ENCODE measurements around the gene BLACAT1.

DNA sequence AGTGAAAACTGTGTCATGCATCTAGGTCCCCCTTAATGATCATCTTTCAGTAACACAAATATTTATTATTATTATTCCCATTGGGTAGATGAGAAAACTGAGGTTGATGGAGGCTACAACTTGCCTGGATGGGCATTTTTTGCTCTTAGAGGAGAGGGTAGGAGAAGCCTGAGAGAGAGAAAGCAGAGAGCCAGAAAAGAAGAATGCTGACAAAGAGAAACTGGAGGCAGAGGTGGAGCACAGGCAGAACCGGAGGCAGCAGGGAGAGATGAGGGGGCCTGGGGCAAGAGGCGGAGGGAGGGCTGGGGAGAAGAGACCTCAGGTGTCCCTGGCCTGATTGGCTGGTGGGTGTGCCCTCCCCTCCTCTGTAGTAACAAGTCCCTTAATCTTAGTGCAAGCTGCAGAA is 4.1 kb downstream of the BLACAT1 start:
- TF ChIP-seq TOX (CRISPR knock-in tag; IDR thresholded peaks at IDR 0.05; ENCODE audit: borderline replicate concordance) (no peak), ZFP30 (CRISPR knock-in tag; IDR thresholded peaks at IDR 0.05) (no peak), ZFP3 (CRISPR knock-in tag; IDR thresholded peaks at IDR 0.05) (no peak), GLIS3 (CRISPR knock-in tag; IDR thresholded peaks at IDR 0.05) (no peak)
- TF ChIP-seq, protein P1, sequence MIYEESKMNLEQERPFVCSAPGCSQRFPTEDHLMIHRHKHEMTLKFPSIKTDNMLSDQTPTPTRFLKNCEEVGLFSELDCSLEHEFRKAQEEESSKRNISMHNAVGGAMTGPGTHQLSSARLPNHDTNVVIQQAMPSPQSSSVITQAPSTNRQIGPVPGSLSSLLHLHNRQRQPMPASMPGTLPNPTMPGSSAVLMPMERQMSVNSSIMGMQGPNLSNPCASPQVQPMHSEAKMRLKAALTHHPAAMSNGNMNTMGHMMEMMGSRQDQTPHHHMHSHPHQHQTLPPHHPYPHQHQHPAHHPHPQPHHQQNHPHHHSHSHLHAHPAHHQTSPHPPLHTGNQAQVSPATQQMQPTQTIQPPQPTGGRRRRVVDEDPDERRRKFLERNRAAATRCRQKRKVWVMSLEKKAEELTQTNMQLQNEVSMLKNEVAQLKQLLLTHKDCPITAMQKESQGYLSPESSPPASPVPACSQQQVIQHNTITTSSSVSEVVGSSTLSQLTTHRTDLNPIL (CRISPR knock-in tag; IDR thresholded peaks at IDR 0.05; ENCODE audit: low read depth), result no peak
